ENCODE data around the gene OVCA2.

Gene OVCA2

DNA sequence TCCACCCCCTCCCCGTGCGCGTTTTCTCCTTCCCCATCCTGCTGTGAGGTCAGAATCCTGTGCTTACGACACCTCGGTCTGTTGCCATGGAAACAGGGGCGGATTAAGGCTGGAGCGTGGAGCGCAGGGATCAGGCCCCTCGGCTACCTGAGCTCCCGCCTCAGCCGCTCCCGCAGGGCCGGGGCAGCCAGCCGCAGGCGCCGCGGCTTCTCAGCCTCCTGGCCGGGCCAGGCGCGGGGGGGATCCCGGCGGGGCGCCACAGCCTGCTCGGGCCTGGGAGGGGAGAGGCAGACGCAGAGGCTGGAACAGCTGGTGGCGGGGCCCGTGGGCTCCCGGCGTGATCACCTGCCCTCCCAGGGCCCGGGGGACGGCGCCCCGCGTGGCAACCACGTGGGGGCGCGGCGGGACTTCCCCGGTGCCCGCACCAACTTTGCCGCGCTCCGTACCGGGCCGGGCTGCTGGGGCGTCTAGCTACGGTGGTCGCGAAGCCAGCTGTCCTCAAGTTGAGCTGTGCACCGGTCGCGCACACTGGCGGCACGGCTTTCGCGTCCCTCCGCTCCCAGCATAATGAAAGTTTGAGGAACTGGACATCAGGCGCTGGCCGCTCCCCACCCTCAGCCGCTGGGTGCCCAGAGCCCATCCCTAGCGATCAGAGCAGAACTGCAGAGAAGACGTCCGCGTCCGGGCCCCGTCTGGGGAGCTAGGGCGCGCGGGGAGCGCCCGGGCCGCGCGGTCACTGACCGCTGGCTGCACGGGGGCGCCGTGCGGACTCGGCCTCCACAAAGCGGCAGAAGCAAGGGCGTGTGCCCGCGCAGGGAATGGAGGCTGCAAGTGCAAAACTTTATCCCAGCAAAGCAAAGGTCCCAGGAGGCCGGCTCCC lies 17.9 kb upstream of the OVCA2 start:
- peaks cover 46% of the 10 kb centered on the region for H3K27me3 Mint-ChIP-seq
- H3K9me3 Mint-ChIP-seq: no peaks in the 10 kb centered on the region
- no peak overlapping the region for H3K27ac Mint-ChIP-seq
- H3K4me3 Mint-ChIP-seq: peak overlapping the region; percentile 75
- H3K36me3 Mint-ChIP-seq (ENCODE audit: low read depth): no peaks in the 10 kb centered on the region
- H3K4me1 Mint-ChIP-seq (ENCODE audit: low read depth): peaks cover 19% of the 10 kb centered on the region

DNA sequence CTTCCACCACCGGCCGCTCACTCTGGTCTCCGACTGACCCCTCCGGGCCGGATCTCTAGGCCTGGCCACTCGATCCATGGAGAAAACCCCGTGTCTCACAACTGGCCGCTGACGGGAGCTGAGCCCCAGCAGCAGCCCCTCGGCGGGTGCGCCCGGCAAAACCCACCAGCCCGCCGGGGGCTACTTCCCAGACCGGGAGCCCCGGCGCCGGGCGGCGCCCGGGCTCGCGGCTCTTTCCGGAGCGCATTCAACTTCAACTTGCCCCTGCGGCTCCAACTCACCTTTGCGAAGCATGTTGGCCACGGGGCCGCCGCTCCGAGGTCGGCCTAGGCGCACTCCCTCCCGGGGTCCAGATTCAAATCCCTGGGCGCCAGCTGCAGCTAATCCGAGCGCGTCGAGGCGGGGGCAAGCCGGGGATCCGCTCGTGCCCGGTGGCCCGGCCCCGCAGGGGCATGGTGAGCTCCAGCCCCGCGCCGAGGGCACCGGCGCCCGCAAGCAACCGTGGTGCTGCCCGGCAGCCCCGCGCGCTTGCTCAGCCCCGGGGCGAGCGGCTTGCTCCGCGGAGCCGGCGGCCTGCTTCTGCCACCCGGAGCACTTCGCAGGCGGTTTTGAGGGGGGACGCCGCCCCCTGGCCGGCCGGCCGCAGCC lies 17.1 kb upstream of the OVCA2 start:
- H3K4me3 Mint-ChIP-seq: peak overlapping the region; percentile 75
- no peak overlapping the region for H3K27ac Mint-ChIP-seq
- peaks cover 19% of the 10 kb centered on the region for H3K4me1 Mint-ChIP-seq (ENCODE audit: low read depth)
- peaks cover 41% of the 10 kb centered on the region for H3K27me3 Mint-ChIP-seq
- H3K9me3 Mint-ChIP-seq: no peaks in the 10 kb centered on the region
- H3K36me3 Mint-ChIP-seq (ENCODE audit: low read depth): no peaks in the 10 kb centered on the region

DNA sequence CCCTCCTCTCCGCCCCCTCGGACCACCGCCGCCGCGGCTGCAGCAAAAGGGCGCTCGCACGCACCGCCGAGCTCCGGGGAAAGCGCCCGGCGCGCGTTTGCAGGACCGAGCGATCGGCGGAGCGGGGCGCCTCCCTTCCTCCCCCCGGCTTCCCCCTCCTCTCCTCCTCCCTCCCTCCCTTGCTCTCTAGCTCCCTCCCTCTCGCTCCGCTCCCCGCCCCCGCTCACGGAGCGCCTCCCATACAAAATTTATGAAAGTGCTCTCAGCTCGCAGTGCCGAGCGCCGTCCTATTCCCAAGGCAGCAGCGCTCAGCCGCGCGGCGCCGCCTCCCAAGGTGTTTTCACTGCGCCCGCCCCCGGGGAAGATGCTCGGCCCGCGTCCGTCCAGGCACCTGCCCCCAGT lies 16.6 kb upstream of the OVCA2 start, which contains the start of gene RTN4RL1:
TSS of gene RTN4RL1 (minus strand) at position 115 of the 402 bp plus-strand sequence. CDS start 469 bp downstream, outside the sequence.
- peaks cover 41% of the 10 kb centered on the region for H3K27me3 Mint-ChIP-seq
- H3K9me3 Mint-ChIP-seq: no peaks in the 10 kb centered on the region
- peak within 1 kb of the TSS; percentile 75 for H3K4me3 Mint-ChIP-seq
- H3K4me1 Mint-ChIP-seq (ENCODE audit: low read depth): peaks cover 19% of the 10 kb centered on the region
- no peaks in the 10 kb centered on the region for H3K36me3 Mint-ChIP-seq (ENCODE audit: low read depth)
- H3K27ac Mint-ChIP-seq: no peak within 1 kb of the TSS

DNA sequence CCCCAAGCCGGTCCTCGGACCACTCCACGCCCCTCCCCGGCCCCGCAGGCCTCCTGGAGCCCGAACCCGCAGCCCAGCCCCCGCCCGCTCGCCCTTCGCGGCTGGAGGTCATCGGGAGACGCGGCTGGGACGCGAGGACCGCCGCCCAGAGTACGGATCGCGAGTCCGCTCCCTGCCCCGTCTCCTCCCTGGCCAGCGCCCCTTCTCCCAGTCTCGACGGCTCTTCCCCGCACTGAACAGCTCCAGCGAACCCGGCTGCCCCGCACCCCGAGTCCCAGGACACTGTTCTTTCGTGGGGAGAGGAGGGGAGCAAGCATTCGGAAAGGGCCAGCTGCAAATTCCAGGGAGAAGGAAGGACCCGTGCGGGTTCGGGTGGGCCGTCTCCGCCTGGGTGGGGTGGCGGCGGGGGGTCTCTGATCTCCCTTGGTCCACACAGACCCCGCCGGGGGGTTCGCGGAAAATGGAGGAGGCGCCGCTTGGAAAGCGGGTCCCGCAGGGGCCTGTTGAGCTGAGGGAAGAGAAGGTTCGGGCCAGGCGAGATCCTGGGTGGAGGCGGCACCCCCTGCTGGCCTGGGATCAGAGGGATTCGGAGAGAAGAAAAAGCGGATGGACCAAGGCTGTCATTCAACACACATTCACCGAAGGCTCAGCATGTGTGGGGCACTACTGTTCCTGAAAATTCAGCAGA lies 16.1 kb upstream of the OVCA2 start:
- no peaks in the 10 kb centered on the region for H3K36me3 Mint-ChIP-seq (ENCODE audit: low read depth)
- H3K9me3 Mint-ChIP-seq: no peaks in the 10 kb centered on the region
- H3K4me3 Mint-ChIP-seq: peak overlapping the region; percentile 71
- H3K27me3 Mint-ChIP-seq: peaks cover 41% of the 10 kb centered on the region
- H3K27ac Mint-ChIP-seq: no peak overlapping the region
- H3K4me1 Mint-ChIP-seq (ENCODE audit: low read depth): peaks cover 20% of the 10 kb centered on the region

DNA sequence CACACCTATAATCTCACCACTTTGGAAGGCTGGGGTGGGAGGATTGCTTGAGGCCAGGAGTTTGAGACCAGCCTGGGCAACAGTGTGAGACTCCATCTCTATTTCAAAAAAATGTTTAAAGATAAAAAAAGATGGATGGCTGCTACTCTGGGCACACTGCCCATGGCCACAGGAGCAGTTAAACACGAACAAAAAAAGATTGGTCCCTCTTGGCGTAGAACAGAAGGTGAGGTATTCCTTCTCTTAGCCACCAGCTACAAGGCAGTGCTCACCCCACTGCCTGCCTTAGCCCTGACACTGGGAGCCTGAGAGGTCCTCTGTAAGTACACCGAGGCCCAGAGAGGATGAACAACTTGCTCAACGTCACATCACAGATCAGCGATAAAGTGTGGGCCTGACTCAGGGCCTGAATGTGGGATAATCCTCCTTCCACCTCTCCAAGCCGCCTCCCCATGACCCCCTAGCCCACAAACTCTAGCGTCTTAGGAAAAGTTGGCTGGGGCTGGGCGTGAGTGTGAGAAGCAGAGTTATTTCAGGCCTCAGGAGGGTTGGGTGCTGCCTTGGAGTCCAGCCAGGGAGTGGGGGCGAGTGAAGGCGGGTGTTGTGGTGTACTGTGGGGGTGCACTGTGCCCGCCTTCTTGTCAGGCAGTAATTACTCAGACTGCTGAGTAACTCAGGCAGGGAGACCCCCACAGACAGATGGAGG lies 14.1 kb upstream of the OVCA2 start:
- no peaks in the 10 kb centered on the region for H3K9me3 Mint-ChIP-seq
- no peaks in the 10 kb centered on the region for H3K36me3 Mint-ChIP-seq (ENCODE audit: low read depth)
- no peak overlapping the region for H3K4me3 Mint-ChIP-seq
- peaks cover 31% of the 10 kb centered on the region for H3K4me1 Mint-ChIP-seq (ENCODE audit: low read depth)
- H3K27me3 Mint-ChIP-seq: peaks cover 33% of the 10 kb centered on the region
- H3K27ac Mint-ChIP-seq: peak overlapping the region; percentile 52

DNA sequence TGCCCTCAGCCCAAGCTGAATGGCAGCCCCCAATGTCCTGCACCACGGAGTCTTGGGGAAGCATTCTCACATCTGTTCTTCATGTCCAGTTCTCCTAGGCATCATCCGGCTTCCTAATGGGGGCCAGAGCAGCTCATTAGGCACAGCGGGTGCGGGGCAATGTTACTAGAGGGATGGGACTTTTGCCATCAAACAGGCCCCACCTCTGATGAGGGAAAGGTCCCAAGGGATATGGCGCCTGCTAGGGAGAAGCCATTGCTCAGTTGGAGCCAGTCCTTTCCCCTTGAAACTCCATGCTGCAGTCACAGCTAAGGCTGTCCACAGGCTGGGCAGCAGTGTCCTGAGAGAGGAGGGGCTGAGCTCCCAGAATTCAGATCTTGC lies 13.6 kb upstream of the OVCA2 start:
- no peak overlapping the region for H3K27ac Mint-ChIP-seq
- no peaks in the 10 kb centered on the region for H3K9me3 Mint-ChIP-seq
- H3K36me3 Mint-ChIP-seq (ENCODE audit: low read depth): no peaks in the 10 kb centered on the region
- no peak overlapping the region for H3K4me3 Mint-ChIP-seq
- H3K27me3 Mint-ChIP-seq: peaks cover 30% of the 10 kb centered on the region
- H3K4me1 Mint-ChIP-seq (ENCODE audit: low read depth): peaks cover 35% of the 10 kb centered on the region

DNA sequence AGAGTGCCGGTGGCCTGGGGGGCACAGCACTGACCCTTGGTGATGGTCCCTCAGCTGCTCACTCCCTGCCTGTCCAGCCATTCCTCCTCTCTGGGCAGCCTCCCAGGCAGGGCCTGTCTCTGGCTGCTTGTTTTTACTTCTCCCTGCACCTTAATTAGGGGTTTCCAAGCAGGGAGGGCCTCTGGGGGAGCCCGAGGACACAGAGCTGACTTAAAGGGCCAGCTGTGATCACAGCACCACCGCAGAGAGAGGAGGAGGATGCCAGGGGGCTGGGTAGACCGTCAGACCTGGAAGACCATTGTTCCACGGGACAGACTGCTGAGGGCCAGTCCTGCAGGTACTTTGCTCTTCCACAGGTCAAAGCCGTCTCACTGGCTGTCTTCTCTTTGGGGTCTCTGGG lies 13.1 kb upstream of the OVCA2 start:
- Mint-ChIP-seq H3K36me3 (ENCODE audit: low read depth) (no peaks in the 10 kb centered on the region), H3K27ac (no peak overlapping the region), H3K4me1 (ENCODE audit: low read depth) (peaks cover 37% of the 10 kb centered on the region), H3K27me3 (peaks cover 30% of the 10 kb centered on the region), H3K4me3 (no peak overlapping the region), H3K9me3 (no peaks in the 10 kb centered on the region)

DNA sequence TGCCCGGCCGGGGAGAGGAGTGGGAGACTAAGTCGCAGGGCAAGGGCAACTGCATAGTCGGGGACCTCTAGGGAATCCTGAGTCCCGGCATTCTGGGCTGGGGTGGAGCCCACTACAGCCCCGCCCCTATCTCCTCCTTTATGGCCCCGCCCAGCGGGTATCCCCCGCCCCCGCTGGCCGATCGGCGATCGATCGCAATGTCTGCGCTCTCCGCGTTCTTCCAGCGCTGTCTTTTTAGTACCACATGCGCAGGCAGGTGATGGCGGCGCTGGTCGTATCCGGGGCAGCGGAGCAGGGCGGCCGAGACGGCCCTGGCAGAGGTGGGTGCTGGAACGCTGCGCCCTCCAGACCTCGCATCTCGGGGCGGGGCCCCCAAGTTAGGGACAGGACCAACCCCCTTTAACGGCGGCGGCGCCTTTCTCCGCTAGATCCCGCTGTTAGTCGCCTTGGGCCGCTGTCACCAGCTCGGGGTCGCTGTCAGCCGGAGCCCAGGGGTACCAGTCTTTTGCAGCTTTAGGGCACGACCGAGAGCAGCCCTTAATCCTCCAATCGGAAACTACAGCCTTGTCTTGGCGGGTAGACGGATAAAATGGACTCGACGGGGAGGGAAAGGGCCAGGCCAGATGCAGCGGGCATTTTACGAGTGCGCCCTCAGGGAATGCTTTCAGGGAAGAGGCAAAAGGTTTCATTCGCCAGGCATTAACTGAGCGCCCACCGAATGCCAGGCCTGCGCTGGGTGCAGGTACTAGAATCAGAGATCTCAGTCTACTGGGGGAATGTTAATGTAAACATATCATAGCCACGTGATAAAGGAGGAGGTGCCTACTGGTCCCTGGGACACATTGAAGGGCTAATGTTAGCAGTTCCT lies 11.7 kb upstream of the OVCA2 start, which contains the start of gene DPH1:
TSS of gene DPH1 (plus strand) at position 243 of the 868 bp plus-strand sequence. CDS start at position 260, 17 bp downstream.
- H3K36me3 Mint-ChIP-seq (ENCODE audit: low read depth): no peaks in the 10 kb centered on the region
- no peaks in the 10 kb centered on the region for H3K9me3 Mint-ChIP-seq
- peaks cover 27% of the 10 kb centered on the region for H3K27me3 Mint-ChIP-seq
- peaks cover 34% of the 10 kb centered on the region for H3K4me1 Mint-ChIP-seq (ENCODE audit: low read depth)
- H3K27ac Mint-ChIP-seq: peak within 1 kb of the TSS; percentile 74
- peak within 1 kb of the TSS; percentile 94 for H3K4me3 Mint-ChIP-seq

DNA sequence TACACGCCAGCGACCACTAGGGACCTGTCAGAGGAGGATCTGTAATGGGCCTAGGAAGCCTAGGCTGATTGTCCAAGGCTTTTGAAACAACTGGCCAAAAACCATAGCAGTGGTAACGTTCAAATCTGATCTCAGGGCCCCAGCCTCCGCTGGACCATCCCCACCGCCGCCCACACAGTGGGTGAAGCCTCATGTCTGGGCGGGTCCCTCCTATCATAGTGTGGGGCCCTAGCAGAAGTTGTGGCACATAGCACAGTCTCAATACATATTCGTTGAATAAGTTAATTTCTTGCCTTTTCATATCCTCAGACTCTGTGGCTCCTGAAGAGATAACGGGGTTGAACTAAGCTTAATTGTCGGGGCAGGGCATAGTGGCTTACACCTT lies 11.1 kb upstream of the OVCA2 start:
- H3K4me3 Mint-ChIP-seq: peak overlapping the region; percentile 94
- peaks cover 28% of the 10 kb centered on the region for H3K4me1 Mint-ChIP-seq (ENCODE audit: low read depth)
- H3K36me3 Mint-ChIP-seq (ENCODE audit: low read depth): no peaks in the 10 kb centered on the region
- no peaks in the 10 kb centered on the region for H3K9me3 Mint-ChIP-seq
- H3K27me3 Mint-ChIP-seq: peaks cover 25% of the 10 kb centered on the region
- peak overlapping the region; percentile 74 for H3K27ac Mint-ChIP-seq

DNA sequence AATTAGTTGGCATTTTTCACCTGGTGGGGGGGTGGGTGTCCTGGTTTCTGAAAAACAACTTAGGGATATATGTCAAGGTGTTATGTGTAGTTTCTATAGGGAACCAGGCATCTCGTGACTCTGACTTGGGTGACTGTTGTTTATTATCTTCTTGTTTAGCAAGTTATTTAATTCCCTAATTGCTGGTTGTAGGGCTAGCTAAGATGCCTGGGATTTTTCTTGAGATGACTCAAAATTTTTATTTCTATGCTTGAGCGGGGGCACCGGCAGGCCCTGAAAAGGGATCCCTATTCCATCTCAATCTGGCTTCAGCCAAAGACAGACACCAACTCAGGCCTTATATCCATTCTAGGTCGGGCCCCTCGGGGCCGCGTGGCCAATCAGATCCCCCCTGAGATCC lies 8.7 kb upstream of the OVCA2 start:
- H3K4me3 Mint-ChIP-seq: no peak overlapping the region
- H3K27me3 Mint-ChIP-seq: peaks cover 7% of the 10 kb centered on the region
- no peak overlapping the region for H3K27ac Mint-ChIP-seq
- H3K4me1 Mint-ChIP-seq (ENCODE audit: low read depth): peaks cover 18% of the 10 kb centered on the region
- no peaks in the 10 kb centered on the region for H3K9me3 Mint-ChIP-seq
- no peaks in the 10 kb centered on the region for H3K36me3 Mint-ChIP-seq (ENCODE audit: low read depth)

DNA sequence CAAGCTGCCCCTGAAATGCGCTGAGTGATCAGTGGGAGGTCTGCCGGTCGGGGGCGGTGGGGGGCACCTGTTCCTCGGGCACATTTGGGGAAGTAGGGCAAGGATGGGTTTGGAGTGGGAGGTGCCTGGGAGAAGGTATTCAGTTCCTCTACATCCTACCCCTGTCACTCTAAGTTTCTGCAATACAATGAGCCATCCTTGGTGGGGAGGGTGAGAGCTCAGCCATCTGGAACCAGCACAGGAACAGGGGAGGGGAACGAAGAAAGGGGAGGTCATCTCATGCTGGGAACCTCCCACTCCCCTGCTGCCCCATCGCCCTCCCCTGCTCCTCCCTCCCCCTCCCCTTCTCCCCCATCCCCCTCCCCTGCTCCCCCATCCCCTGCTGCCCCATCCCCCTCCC lies 7.7 kb upstream of the OVCA2 start:
- H3K4me1 Mint-ChIP-seq (ENCODE audit: low read depth): peaks cover 18% of the 10 kb centered on the region
- H3K27ac Mint-ChIP-seq: no peak overlapping the region
- H3K36me3 Mint-ChIP-seq (ENCODE audit: low read depth): peaks cover 5% of the 10 kb centered on the region
- no peaks in the 10 kb centered on the region for H3K27me3 Mint-ChIP-seq
- H3K4me3 Mint-ChIP-seq: no peak overlapping the region
- H3K9me3 Mint-ChIP-seq: no peaks in the 10 kb centered on the region

DNA sequence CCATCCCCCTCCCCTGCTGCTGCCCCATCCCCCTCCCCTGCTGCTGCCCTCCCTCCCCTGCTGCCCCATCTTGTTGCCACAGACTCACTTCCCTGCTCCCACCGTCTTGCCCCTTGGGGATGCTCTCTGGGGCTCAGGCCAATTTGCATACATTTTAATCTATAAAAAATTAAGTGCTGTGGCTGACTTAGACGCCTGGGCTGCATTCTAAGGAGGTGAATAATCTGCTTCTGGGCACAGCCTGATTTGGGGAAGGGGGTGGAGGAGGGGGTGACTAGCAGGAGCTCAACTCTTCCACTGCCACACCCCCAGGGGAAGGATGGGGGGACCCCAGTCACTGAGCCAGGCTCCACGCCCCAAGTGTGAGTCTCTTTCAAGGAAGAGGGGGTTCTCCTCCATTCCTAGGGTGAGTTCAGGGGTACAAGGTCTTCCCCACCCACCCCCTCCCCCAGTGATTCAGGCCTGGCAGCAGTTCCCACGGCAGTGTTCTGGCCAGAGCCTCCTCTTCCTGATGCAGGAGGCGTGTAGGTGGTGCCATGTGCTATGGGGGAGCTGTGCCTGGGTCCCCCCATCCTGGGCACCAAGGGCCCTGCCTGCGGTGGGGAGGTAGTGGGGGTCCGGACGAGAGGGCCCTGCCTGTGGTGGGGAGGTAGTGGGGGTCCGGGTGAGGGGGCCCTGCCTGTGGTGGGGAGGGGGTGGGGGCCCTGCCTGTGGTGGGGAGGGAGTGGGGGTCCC lies 6.8 kb upstream of the OVCA2 start:
- Mint-ChIP-seq H3K9me3 (no peaks in the 10 kb centered on the region), H3K36me3 (ENCODE audit: low read depth) (peaks cover 5% of the 10 kb centered on the region), H3K4me3 (no peak overlapping the region), H3K27me3 (no peaks in the 10 kb centered on the region), H3K4me1 (ENCODE audit: low read depth) (peaks cover 18% of the 10 kb centered on the region), H3K27ac (no peak overlapping the region)
